C4-2B (cell line): Measurements from ENCODE around the gene RCN1.

ENCODE experiments used
- ZFX ChIP-seq: fragments of 450-650 bp; IDR thresholded peaks from 2 replicates; pipeline ENCODE4 v1.6.1; 2017
- TF ChIP-seq, protein P1 (sequence below): fragments of 450-650 bp; conservative IDR thresholded peaks from 2 replicates; pipeline ENCODE4 v1.5.1; 2017; ENCODE audit warnings: mild to moderate bottlenecking

GRCh38 chr11:32153747-32154146 lies 62.9 kb downstream of the RCN1 start:
- TF ChIP-seq, protein P1, sequence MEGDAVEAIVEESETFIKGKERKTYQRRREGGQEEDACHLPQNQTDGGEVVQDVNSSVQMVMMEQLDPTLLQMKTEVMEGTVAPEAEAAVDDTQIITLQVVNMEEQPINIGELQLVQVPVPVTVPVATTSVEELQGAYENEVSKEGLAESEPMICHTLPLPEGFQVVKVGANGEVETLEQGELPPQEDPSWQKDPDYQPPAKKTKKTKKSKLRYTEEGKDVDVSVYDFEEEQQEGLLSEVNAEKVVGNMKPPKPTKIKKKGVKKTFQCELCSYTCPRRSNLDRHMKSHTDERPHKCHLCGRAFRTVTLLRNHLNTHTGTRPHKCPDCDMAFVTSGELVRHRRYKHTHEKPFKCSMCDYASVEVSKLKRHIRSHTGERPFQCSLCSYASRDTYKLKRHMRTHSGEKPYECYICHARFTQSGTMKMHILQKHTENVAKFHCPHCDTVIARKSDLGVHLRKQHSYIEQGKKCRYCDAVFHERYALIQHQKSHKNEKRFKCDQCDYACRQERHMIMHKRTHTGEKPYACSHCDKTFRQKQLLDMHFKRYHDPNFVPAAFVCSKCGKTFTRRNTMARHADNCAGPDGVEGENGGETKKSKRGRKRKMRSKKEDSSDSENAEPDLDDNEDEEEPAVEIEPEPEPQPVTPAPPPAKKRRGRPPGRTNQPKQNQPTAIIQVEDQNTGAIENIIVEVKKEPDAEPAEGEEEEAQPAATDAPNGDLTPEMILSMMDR, result no peak
- no peak for TF ChIP-seq ZFX
